ENCODE results near the gene RUNX2. TPM values are rescaled to one million over a fixed set of nuclear protein-coding genes. Genes with fewer than 3 reads are reported as not detected.

The RUNX2 gene
- total RNA-seq, 1 donor from 2014 or later = 0.79 TPM

DNA sequence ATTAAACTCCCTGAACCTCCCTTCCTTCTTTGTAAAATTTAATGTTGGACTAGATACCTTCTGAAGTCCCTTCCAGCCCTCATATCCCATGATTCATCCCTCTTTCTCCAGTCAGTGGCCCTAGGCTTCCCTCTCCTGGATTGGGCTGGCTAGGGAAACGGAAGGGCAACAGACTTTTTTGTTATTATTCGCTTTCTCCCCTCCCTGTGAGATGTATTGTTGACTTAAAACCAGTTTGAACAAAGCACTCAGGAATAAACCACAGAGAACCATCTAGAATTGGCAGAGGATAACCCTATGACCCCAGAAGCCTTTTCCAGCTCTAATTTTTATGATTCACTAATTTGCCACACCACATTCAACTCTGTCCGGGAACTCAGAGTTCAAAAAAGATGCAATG, 289.3 kb downstream of the RUNX2 start:
- ATAC-seq = no peak
- DNase-seq = no peak
- intact Hi-C loops (cut with micrococcal nuclease) = no loop called here

DNA sequence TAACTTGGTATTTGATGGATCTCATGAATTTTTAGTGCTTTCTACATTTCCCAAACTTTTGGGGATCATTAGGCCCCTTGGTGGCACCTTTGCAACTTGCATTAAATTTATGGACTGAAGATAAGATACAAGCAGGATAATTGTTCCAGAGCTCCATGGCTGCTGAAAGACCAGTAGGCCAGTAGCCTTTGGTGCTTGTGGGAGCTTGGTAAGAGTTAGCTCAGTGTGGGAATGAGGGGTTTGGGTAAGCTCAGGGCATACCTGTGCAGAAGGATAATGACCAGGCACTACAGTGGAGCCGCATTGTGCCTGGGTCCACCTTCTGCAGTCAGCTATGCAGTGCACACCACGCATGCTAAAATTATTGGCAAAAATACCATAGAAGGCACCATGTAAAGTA, 290.1 kb downstream of the RUNX2 start:
- intact Hi-C loops (cut with micrococcal nuclease) = no loop called here
- ATAC-seq (no peak), DNase-seq (no peak)

DNA sequence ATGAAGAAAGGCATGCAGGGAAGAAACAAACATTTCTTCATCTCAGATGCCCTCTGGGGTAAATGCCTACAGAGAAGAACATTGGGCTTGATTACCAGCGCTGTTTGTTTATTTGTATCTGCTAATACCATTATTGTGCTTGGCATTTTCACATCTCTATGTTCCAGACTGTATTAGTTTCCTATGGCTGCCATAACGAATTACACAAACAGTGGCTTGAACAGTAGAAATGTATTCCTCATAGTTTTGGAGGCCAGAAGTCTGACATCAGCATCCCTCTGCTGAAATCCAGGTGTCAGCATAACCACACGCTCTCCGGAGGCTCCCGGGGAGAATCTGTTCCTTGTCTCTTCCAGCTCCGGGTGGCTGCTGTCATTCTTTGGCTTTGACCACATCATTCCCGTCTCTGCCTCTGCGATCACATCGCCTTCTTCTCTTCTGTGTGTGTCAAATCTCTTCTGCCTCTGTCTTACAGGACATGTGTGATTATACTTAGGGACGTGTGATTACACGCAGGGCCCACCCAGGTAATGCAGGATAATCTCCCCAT, 291.2 kb downstream of the RUNX2 start:
- intact Hi-C loops (cut with micrococcal nuclease) = no loop called here
- ATAC-seq = peak; percentile 40
- no peak for DNase-seq

DNA sequence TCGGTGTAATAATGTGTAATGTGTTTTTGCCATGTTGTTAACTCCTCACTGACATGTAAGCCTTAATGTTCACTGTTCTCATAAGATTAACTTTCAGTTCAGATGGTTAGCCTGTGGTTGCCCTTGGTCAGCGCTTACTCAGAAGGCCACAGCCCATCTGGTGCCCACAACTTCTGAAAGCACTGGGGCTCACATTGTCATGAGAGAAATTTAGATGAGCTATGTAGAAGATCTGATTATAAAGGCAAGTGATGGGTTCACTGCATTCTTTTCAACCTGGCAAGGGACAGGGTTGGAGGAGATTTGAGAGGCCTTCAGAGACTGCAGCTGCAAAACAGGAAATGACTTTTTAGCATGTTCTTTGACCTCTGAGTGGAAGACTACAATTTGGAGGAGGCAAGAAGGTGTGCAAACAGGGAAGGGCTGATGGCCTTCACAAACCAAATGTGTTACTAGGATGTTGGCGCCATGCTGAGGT, 291.9 kb downstream of the RUNX2 start:
- ATAC-seq (no peak), DNase-seq (no peak)
- intact Hi-C loops (cut with micrococcal nuclease) = no loop called here

GRCh38 chr6:45624228-45624627, 296.1 kb downstream of the RUNX2 start:
- DNase-seq (no peak), ATAC-seq (no peak)
- intact Hi-C loops (cut with micrococcal nuclease) = no loop called here

DNA sequence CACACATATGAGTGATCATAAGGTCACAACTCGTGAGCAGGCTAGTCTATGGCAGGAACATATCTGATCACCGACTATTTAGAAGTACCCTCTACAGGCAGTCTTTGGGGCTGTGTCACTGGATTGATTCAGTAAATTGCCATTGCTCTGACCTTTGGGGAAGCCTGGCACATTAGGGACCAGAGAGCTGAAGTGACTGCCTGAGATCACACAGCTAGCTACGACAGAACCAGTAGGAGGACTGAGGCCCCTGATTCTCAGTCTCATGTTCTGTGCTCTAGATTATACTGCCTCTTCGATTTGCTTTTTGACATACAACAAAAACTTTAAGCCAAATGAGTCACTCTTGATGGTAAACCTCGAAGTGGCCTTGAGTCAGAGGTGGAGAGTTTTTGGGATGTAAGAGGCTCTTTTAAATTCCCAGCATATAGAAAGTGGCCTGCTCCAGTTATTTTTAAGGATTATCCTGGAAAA, 297.1 kb downstream of the RUNX2 start:
- intact Hi-C loops (cut with micrococcal nuclease) = no loop called here
- ATAC-seq (no peak), DNase-seq (no peak)

GRCh38 chr6:45626087-45626891, 298.2 kb downstream of the RUNX2 start:
- DNase-seq (no peak), ATAC-seq (no peak)
- intact Hi-C loops (cut with micrococcal nuclease) = no loop called here

DNA sequence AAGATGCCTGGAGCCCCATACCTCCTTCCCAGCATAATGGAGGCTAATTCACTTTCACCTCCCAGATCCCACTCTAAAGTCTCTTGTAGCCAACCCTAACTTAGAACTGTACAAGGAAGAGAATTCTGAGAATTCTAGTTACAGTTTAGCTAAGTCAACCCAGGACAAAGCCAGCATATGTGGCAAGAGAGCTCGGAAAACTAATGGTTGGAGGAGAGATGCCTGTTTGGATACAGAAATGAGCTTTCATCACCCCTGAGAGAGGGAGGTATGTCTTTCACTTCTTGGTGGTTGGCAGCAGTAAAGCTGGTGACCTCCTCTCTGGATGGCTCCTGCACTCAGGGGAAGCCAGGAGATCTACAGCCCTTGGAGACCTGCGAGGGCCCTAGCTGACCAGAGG, 302.2 kb downstream of the RUNX2 start:
- intact Hi-C loops (cut with micrococcal nuclease) = no loop called here
- ATAC-seq (no peak), DNase-seq (no peak)

DNA sequence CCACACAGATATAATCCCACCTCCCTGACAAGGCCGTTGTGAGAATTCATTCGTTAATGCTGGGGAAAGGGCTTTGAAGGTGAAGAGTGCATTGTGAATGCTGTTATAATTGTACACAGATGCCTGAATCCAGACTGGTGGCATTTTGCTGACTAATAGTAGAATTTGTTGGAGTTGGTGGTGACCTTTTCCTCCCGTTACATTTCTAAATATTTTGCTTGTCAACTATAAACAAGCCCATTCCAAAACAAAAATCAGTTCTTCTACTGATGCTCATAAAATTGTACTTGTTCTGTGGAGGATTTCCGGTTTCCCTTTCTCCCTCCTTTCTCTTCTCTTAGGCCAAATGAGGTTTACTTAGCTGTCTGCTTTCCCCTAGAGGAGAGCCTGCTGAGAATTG, 302.7 kb downstream of the RUNX2 start:
- no peak for ATAC-seq
- intact Hi-C loops (cut with micrococcal nuclease) = no loop called here
- no peak for DNase-seq

DNA sequence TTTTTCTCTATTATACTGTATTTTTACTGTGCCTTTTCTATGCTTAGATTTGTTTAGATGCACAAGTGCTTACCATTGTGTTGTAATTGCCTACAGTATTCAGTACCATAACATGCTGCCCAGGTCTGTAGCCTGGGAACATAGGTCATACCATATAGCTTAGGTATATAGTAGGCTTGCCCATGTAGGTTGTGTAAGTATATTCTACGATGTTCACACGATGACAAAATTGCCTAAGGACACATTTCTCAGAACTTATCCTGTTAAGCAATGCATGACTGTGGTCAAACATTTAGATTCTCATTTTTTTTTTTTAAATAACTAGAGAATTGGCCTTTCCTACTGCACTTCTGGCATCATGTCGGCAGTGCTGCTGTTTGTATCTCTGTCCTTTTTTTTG, 303.3 kb downstream of the RUNX2 start:
- intact Hi-C loops (cut with micrococcal nuclease) = no loop called here
- DNase-seq (no peak), ATAC-seq (no peak)

DNA sequence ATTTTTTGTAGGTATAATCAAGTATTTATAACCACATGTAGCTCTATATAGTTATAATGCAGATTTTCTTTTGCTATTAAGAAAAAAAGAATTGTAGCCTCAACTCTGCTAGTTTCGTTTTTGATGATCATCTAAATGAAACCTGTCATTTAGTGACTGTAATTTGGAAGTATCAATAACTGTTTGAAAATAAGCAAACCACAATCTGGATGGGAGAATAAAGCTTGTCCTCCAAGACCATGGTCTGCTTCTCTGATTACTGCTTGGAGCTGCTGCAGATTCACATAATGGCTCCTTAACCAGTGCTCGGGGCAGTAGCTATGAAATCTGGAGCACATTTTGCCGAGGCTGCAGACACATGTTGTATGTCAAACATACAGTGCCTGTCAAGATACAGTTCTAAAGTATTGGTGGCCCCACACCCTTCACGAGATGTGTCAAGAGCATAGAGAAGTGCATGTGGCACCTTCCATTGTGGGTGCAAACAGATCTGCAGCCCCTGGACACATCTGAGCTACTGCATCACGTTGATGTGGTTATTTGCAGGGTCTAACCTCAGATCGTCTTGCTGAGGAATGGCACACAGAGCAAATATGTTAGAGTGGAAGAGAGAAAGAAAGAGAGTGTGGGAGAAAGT, 305.3 kb downstream of the RUNX2 start:
- ATAC-seq = no peak
- intact Hi-C loops (cut with micrococcal nuclease) = no loop called here
- DNase-seq = no peak

- intact Hi-C loops (cut with micrococcal nuclease) = no loop called here
- DNase-seq (no peak), ATAC-seq (no peak)
These were observed 306.1 kb downstream of the RUNX2 start for GRCh38 chr6:45634231-45634630.

GRCh38 chr6:45635284-45635867, 307.2 kb downstream of the RUNX2 start:
- ATAC-seq (no peak), DNase-seq (no peak)
- intact Hi-C loops (cut with micrococcal nuclease) = no loop called here

DNA sequence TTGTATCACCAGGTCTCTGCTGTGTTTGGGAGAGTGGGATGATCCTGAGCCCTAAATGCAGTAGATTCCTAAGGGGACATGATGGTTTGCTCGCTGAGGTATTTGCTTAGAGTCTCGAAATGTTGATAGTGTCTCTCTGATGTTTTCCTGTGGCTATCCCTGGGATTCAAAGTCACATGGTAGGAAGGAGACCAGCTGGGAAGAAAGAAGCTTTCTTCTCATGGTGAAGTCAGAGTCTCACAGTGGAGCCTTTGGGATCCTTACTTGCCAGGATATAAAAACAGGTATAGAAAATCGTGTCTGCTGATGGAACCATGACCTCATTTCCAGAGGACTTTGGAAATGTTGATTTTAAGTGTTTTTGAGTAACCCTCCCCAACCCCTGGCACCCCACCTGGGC, 308.9 kb downstream of the RUNX2 start:
- ATAC-seq (no peak), DNase-seq (no peak)
- intact Hi-C loops (cut with micrococcal nuclease) = no loop called here

GRCh38 chr6:45637611-45638257, 309.6 kb downstream of the RUNX2 start:
- ATAC-seq (no peak), DNase-seq (no peak)
- intact Hi-C loops (cut with micrococcal nuclease) = no loop called here

- ATAC-seq (no peak), DNase-seq (no peak)
- intact Hi-C loops (cut with micrococcal nuclease) = no loop called here
These were observed 312.0 kb downstream of the RUNX2 start for GRCh38 chr6:45640081-45640491.

DNA sequence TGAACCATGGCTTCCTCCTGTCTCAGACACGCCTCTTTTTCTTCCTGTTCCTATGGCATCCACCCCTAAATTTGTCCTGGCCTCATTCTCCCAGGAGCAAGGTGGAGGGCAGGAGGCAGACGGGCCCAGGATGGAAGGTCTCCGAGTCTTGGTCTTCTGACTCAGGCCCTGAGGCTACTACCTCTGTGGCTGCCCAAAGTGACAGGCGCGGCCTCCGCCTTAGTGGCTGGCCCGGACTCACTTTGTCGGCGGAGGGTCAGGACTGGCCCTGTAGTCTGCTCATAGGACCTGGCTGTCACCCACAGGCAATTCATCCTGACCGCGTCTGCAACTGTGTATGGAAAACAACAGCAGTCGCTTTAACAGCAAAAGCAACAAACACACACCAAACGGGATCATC, 312.7 kb downstream of the RUNX2 start:
- intact Hi-C loops (cut with micrococcal nuclease) = no loop called here
- ATAC-seq (no peak), DNase-seq (no peak)

GRCh38 chr6:45642331-45643125, 314.4 kb downstream of the RUNX2 start:
- DNase-seq (no peak), ATAC-seq (no peak)
- intact Hi-C loops (cut with micrococcal nuclease) = no loop called here

DNA sequence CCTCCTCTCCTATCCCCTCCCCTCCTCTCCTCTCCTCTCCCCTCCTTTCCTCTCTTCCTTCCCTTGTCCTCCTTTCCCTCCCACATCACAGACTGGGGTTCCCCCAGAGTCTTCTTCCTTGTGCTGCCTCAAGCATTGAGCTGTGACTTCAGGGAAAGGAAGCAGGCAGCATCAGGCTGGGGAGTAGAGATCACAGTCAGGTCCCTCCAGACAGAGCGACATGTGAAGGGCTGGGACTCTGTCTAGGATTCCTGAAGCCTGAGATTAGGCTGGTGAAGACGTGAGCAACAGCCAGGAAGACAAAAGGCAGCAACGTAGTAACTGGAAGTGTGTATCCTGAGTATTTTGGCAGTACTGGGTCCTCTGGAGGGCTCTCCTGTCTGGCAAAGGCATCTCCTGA, 315.0 kb downstream of the RUNX2 start:
- intact Hi-C loops (cut with micrococcal nuclease) = no loop called here
- no peak for DNase-seq
- no peak for ATAC-seq

Data from left ventricle myocardium superior (tissue), 1 donor.